HEK293T (cell line): ENCODE data around the gene P3H2.

Source experiments
- ARNT ChIP-seq: fragments of 450-650 bp; IDR thresholded peaks from 2 replicates; pipeline ENCODE4 v1.6.1; 2017; ENCODE audit warnings: mild to moderate bottlenecking
- CTBP1 ChIP-seq: fragments of 450-650 bp; IDR thresholded peaks from 2 replicates; pipeline ENCODE4 v1.6.1; 2016; ENCODE audit warnings: borderline replicate concordance
- FOXM1 ChIP-seq: fragments of 450-650 bp; IDR thresholded peaks from 2 replicates; pipeline ENCODE4 v1.6.1; 2017; ENCODE audit warnings: mild to moderate bottlenecking, borderline replicate concordance
- HDGF ChIP-seq: fragments of 450-650 bp; IDR thresholded peaks from 2 replicates; pipeline ENCODE4 v1.6.1; 2017; ENCODE audit warnings: antibody characterized with exemption, borderline replicate concordance
- L3MBTL2 ChIP-seq: fragments of 450-650 bp; conservative IDR thresholded peaks from 2 replicates; pipeline ENCODE4 v1.6.1; 2016; ENCODE audit warnings: mild to moderate bottlenecking
- LEF1 ChIP-seq: fragments of 450-650 bp; IDR thresholded peaks from 2 replicates; pipeline ENCODE4 v1.6.1; 2017; ENCODE audit warnings: mild to moderate bottlenecking, borderline replicate concordance
- NFRKB ChIP-seq: fragments of 450-650 bp; IDR thresholded peaks from 2 replicates; pipeline ENCODE4 v1.6.1; 2016; ENCODE audit warnings: mild to moderate bottlenecking, moderate library complexity
- SP1 ChIP-seq: fragments of 450-650 bp; IDR thresholded peaks from 2 replicates; pipeline ENCODE4 v1.6.1; 2017
- ZNF384 ChIP-seq: fragments of 450-650 bp; IDR thresholded peaks from 2 replicates; pipeline ENCODE4 v1.6.1; 2016

DNA sequence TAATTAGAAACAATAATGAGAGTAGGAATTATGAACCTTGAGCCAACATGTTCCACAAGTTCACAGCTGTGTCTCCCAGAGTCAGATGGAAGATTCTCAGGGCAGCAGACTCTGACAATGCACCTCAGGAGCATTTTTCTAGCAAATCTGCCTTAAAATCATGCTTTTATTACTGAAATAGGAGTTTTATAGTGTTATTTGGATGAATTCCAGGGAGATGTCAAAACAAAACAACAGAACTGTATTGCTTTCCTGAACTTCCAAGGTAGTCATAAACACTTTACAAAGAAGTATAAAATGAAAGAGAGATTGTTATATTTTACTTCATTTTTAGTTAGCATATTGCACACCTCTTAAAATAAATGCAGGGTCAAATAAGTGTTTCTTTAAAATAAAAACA lies 77.0 kb downstream of the P3H2 start:
- TF ChIP-seq HDGF, result no peak
- no peak for TF ChIP-seq NFRKB
- TF ChIP-seq CTBP1, result no peak
- no peak for TF ChIP-seq L3MBTL2
- TF ChIP-seq SP1, result no peak
- no peak for TF ChIP-seq FOXM1
- no peak for TF ChIP-seq LEF1
- no peak for TF ChIP-seq ARNT
- no peak for TF ChIP-seq ZNF384
